ENCODE measurements around the gene IL22RA2.

Gene IL22RA2

DNA sequence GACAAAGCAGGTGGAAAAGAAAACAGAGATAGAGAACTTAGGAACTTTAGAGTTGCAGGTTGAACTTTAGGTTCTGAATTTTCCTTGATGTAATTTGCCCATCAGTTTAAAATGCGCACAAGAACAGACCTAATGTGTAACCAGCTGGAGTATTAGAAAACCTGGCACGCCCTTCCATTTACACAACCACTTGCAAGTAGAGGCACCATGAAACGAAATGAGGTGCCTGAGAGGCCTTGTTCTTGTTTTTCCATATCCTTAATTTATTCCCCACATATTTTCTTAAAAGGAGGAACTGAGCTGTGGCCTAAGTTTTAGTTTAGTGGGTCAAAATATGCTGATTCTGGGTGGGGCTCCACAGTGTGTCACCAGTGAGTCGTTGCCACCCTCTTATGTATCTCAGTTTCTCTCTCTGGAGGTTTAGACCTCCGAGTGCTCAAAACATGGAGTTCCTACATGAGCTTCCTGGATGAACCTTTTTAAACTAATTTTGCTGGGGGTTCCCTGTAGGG, 17.2 kb upstream of the IL22RA2 start:
- H3K4me3 ChIP-seq (ENCODE audit: low read length) = no peak overlapping the region
- DNase-seq (ENCODE audit: low read depth) = no peak
- no peak for TF ChIP-seq CTCF (IDR thresholded peaks at IDR 0.05; ENCODE audit: insufficient read depth, low read depth, low read length, missing control alignments)

GRCh38 chr6:137188855-137189254, 15.4 kb upstream of the IL22RA2 start:
- no peak for DNase-seq (ENCODE audit: low read depth)
- TF ChIP-seq CTCF (IDR thresholded peaks at IDR 0.05; ENCODE audit: insufficient read depth, low read depth, low read length, missing control alignments) = no peak
- H3K4me3 ChIP-seq (ENCODE audit: low read length) = no peak overlapping the region

- no peak overlapping the region for H3K4me3 ChIP-seq (ENCODE audit: low read length)
- no peak for DNase-seq (ENCODE audit: low read depth)
- TF ChIP-seq CTCF (IDR thresholded peaks at IDR 0.05; ENCODE audit: insufficient read depth, low read depth, low read length, missing control alignments) = no peak
These were observed 11.8 kb upstream of the IL22RA2 start for GRCh38 chr6:137185290-137185689.

- no peak for TF ChIP-seq CTCF (IDR thresholded peaks at IDR 0.05; ENCODE audit: insufficient read depth, low read depth, low read length, missing control alignments)
- H3K4me3 ChIP-seq (ENCODE audit: low read length) = no peak overlapping the region
- no peak for DNase-seq (ENCODE audit: low read depth)
These were observed 9.2 kb upstream of the IL22RA2 start for GRCh38 chr6:137182654-137183073.

- TF ChIP-seq CTCF (IDR thresholded peaks at IDR 0.05; ENCODE audit: insufficient read depth, low read depth, low read length, missing control alignments) = no peak
- DNase-seq (ENCODE audit: low read depth) = no peak
- H3K4me3 ChIP-seq (ENCODE audit: low read length) = no peak overlapping the region
These were observed 8.6 kb upstream of the IL22RA2 start for GRCh38 chr6:137181891-137182653.

DNA sequence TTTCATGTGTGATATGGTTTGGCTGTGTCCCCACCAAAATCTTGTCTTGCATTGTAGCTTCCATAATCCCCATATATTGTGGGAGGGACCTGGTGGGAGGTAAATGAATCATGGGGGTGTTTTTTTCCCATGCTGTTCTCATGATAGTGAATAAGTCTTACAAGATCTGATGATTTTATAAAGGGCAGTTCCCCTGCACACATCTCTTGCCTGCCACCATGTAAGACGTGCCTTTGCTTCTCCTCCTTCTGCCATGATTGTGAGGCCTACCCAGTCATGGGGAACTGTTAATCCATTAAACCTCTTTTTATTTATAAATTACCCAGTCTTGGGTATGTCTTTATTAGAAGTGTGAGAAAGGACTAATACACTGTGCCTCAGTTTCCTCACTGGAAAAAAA, 4.2 kb upstream of the IL22RA2 start:
- TF ChIP-seq CTCF (IDR thresholded peaks at IDR 0.05; ENCODE audit: insufficient read depth, low read depth, low read length, missing control alignments) = no peak
- DNase-seq (ENCODE audit: low read depth) = no peak
- H3K4me3 ChIP-seq (ENCODE audit: low read length) = no peak overlapping the region

- no peak overlapping the region for H3K4me3 ChIP-seq (ENCODE audit: low read length)
- no peak for DNase-seq (ENCODE audit: low read depth)
- no peak for TF ChIP-seq CTCF (IDR thresholded peaks at IDR 0.05; ENCODE audit: insufficient read depth, low read depth, low read length, missing control alignments)
These were observed 3.3 kb upstream of the IL22RA2 start for GRCh38 chr6:137176729-137177128.

Measured in epithelial cell of esophagus (primary cell).